ENCODE data around the gene TMEM132C.

Gene TMEM132C

DNA sequence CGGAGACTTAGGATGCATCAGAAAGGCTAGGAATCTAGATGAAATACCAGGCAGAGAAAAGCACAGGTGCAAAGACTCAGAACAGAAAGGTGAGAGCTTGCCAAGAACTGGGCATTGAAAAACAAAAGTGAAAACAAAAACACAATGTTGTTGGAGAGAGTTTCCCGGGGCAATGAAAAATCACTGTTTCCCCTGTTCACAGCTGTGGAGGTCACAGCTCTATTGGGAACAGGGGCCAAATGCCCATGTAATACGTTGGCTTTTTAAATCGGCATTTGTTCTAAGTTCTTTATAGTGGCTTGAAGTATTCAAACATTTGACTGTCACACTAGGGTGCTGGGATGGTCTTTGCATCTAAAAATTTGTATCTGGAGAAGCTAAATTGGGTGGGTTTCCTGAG, 448.5 kb downstream of the TMEM132C start:
- no peak for DNase-seq (ENCODE audit: low spot score)

DNA sequence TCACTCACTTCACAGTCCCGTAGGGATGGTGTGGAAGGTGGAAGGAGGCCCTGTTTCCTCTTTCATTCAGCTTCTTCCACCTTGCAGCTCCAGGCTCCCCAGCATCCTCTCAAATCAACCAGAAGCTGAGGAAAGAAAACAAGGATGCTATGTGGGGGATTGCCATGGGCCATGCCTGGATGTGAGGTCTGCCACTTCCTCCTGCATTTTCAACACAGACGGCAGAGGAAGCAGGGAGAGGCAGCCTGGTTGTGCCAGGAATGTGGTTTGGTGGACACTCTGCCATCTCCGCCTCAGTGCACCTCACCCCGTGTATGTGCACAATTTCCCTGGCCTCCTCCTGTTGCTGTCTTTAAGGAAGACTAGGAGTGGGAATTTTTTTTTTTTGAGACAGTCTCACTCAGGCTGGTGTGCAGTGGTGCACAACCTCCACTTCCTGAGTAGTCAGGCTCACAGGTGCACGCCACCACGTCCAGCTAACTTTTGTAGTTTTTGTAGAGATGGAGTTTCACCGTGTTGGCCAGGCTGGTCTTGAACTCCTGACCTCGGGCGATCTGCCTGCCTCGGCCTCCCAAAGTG, 457.6 kb downstream of the TMEM132C start:
- DNase-seq (ENCODE audit: low spot score), result no peak

DNA sequence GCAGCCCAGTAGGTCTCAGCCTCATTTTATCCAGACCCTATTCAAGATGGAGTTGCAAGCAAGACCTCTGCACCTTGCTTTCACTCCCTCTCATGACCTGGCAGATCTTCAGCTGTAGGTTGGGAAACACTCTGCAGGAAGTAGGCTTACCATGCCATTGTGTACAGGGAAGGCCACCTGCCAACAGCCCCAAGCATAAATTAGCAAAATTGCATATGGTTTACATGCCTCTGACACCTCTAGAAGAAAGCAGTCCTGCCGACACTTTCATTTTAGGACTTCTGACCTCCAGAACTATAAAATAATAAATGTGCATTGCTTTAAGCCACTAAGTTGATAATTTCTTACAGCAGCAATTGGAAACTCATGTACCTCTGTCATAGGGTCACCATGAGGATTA, 459.9 kb downstream of the TMEM132C start:
- DNase-seq (ENCODE audit: low spot score), result no peak

DNA sequence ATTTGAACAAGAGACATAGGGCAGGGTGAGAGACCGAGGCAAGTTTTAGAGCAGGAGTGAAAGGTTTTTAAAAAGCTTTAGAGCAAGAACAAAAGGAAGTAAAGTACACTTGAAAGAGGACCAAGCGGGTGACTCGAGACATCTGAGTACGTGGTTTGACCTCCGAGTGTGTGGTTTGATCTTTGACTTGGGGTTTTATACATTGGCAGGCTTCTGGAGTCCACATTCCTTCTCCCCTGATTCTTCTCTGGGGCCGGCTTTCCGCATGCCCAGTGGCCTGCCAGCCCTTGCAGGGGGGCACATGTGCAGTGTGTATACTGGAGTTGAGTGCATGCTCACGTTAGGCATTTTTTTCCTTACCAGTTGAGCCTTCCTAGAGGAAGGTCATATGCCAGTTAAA, 460.5 kb downstream of the TMEM132C start:
- no peak for DNase-seq (ENCODE audit: low spot score)

DNA sequence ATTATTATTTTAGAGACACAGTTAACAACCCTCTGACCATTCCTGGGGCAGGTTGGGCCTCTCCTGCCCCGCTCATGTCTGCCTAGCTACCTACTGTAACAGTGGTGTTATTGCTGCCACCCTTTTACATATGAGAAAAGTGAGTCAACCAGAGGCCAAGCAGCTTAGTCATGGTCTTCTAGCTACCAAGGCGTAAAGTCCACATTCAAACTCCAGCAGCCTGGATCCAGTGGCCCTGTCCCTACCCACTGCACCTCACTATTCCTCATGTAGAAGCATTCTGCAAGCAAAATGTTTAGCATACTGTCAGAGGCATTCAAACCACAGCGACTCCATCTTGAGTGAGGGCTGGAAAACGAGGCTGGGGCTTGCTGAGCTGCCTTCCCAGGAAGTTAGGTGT, 461.0 kb downstream of the TMEM132C start:
- no peak for DNase-seq (ENCODE audit: low spot score)

DNA sequence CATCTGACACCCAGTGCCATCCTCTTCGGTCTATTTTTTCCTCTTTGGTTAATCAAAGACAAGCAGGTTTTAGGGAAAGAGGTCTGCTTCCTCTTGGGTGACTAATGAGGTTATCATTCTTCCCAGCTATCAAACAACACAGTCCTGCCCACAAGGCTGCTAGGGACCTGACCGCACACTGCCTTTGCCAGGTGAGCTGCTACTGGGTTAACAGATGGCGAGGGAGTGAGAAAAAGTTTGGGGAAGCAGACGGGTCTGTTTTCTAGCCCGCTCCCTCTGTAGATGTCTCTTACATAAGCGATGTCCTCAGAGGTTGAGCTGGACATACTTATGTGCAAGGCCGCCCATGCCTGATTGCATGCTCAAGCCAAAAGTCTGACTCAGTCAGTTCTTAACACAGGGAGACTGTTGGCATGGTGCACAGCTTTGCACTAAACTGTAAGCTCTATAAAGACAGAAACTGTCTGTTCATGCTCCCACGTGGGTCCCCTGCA, 462.7 kb downstream of the TMEM132C start:
- DNase-seq (ENCODE audit: low spot score), result no peak

DNA sequence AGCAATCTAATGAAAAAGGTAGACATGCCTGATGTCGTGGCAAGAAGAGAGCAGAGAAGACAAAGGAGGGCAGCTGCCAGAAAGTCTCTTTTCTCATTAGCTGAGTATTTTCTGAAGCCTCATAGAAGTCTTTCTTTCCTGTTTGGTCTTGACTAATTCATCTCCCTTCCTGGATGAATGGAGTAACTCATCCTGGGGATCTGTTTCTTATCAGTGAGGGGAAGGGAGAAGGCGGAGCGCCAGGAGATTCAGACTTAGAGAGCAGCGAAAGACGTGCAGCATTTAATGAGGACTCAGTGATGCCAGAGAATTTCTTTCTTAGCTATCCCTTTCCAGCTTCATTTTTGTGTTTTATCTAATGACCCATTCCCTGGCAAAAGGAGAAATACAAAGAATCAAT, 467.4 kb downstream of the TMEM132C start:
- DNase-seq (ENCODE audit: low spot score), result no peak

DNA sequence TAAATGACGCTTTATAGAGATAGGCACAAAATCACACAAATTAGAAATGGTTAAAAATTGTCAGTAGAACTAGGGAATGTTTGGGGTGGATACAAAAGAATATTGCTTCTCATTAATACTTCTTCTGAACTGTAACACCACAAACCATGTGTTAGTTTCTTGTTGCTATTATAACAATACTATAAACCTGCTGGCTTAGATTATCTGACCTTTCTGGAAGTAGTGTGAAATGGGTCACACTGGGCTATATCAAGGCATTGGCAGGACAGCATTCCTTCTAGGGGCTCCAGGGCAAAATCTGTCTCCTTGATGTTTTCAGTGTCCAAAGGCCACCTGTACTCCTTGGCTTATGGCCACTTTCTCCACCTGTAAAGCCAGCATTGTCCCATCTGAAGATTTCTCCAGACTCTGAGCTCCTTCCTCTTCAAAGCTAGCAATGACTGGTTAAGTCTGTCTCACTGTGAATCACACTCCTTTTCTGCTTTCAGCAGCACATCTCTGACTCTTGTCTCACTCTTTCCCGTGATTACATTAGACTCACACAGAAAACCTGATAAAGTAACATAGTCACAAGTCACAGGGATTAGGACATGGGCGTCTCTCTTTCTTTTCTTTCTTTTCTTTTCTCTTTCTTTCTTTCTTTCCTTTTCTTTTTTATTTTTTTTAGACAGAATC, 470.5 kb downstream of the TMEM132C start:
- DNase-seq (ENCODE audit: low spot score), result no peak

DNA sequence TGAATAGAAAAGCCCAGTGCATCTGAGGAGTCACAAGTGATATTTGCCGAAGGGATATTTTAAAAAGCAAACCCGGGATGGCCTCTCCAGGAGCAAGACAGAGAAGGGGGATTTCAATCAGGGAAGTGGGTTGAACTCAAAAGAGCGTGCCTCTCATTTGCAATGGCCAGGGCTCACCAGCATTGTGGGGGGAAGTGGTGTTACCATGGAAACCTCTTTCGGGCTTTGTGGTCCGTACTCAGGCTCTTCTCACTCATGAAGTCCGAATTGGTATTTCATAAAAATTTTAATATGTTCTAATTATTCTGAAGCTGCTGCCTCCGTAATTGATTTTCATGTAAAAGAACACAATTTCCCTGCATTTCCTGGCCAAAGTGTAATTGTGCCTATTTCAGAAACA, 476.9 kb downstream of the TMEM132C start:
- no peak for DNase-seq (ENCODE audit: low spot score)

DNA sequence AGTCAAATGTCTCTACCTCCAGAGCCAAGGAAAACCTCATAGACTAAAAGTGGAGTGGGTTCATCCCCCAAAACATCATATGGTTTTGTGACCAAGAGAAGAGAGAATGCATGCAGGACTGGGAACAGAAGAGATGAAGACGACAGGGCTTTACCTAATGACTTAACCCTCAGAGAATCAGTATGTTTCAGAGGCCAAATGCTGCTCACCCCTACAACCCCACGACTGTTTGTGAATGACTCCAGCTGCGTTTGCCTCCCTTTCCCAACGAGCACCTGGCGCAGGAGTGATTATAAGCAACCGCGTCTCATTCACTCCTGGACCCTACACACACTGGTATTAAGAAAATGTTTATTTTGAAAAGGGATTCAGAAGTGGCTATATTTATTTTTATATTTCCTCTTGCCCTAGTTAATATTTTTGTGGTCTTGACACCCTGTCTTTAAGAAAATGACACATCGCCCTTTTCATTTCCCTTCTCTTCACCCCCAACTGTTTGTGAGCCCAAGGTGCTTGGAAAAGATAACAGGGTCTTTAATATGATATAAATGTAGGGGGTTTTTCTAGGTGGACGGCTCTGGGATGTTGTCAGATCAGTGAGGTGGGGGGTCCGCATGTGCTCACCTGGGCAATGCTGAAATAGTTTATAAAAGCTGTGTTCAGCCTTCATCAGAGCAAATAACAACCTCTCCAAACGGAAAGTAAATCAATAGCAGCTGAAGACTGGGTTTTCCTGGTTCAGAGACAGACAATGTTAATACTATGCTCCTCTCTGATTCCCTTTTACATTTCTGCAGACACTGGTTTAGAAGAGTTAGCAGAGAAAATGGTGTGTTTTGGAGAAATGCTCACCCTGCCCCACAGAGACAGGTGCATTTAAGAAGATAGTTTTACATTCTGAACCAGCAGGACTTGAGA, 479.1 kb downstream of the TMEM132C start:
- no peak for DNase-seq (ENCODE audit: low spot score)

DNA sequence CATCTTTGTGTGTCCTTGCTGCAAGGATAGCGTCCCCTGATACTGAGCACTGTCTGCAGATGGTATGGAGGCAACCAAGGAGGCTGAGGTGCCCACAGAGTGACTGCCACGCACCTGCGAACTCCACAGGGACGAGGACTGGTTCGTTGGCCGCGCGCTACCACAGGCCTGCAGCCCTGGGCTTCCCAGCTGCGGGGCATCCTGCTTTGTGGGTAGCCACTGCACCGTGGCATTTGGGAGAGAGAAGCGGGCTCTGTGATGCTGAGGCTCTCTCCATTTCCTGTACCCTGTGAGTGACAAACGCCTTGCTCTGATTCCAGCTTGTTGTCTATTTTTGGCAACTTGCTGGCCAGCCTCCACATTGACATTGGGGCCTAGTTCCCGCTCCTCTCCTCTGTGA, 480.5 kb downstream of the TMEM132C start:
- DNase-seq (ENCODE audit: low spot score), result no peak

DNA sequence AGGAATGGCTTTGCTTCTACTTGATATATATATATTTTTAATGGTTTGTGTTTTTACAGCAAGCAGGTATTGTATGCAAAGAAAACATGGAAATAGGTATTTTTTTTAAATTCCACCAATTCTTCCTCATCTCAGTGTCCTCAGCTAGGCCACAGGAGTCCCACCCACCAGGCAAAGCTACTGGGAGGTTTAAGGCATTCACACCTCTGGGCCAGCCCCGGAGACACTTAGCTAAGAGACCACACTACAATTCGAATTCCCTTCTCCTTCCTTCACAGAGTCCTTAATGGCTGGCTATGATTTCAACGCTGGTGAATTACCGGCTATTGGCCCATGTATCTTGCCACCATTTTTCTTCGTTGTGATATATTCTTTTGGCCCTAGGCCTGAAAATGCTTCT, 485.4 kb downstream of the TMEM132C start:
- no peak for DNase-seq (ENCODE audit: low spot score)

DNA sequence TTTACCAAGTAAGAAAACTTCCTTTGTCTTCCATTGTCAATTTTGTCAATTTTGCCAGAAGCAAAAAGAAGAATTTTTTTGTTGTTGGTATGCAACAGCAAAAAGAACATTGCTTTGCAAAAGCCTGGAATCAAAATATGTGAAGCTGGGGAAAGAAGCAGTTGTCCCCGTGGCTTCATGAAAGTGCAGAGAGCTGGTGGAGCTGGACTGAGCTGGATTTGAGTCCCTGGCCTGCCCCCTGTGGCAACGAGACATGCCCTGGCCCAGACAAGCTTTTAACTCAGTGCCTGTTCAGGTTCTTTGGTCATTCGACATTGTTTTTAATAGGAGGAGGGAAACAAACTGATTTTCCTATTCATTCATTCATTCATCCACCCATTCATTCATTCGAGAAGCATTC, 486.5 kb downstream of the TMEM132C start:
- no peak for DNase-seq (ENCODE audit: low spot score)

DNA sequence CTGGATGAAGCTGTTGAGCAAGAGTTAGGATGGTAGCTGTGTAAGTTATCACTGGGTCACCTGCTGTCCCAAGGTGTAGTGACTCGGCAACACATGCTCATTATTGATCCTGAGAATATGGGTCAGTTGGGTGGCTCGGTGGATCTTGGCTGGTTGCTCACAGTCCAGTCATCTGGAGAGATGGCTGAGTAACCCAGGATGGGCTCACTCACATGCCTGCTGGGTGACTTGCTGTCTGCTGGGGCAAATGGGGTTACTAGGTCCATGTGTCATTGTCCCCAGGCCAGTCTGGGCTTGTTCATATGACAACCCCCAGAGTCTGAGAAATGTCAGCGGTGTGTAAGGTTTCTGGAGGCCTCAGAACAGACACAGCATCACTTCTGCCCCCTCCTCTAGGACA, 487.3 kb downstream of the TMEM132C start:
- DNase-seq (ENCODE audit: low spot score), result no peak

DNA sequence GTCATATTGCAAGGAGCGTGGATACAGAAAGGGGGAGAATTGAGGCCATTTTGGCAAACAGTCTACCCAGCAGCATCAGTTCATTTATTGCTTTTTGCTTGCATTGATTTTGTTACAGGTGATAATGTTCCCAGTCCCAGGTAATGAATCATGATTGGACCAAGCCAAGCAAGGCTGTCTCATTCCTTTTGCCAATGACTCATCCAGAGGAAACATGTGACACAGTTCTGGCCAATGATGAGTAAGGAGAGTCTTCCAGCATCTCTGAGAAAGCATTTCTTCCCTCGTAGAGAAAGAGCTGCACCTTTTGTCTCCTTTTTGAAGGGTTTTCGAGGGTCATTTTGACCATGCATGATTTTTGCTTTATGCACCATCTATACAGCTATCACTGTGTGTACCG, 488.6 kb downstream of the TMEM132C start:
- no peak for DNase-seq (ENCODE audit: low spot score)

Data from activated CD4-positive, alpha-beta T cell treated with anti-CD3 and anti-CD28 coated beads, Interleukin-2, Interleukin-4, amounts not matched to agents 100 ng/mL and 50 ng/mL, durations not matched to agents 16 hours and 8 hours (primary cell).